Loucy (cell line): ENCODE measurements around the gene NUB1.

Experiments
- EZH2phosphoT487 ChIP-seq: fragments of 200-600 bp; IDR thresholded peaks from 2 replicates; pipeline ENCODE4 v1.6.1; 2018; ENCODE audit warnings: antibody characterized with exemption, mild to moderate bottlenecking, moderate library complexity, borderline replicate concordance
- TF ChIP-seq, protein P1 (sequence below): fragments of 200-600 bp; sonication (generic); conservative IDR thresholded peaks from 2 replicates; pipeline ENCODE4 v1.5.1; 2014; ENCODE audit warnings: mild to moderate bottlenecking, antibody characterized with exemption, low read length

DNA sequence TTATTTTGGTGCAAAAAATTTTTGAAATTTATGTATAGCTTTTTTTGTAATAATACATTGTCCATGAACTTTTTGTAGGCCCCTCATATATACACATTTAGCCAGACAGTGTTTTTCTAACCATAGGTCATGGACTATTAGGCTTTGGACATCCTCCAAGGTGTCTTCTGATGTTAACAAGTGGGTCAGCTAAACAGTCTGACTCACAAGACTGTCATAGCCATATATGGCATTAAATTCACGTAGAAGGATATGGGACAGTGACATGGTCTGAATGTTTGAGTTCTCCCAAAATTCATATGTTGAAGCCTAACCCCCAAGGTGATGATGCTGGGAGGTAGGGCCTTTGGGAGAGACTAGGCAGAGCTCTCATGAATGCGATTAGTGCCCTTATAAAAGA, 14.0 kb upstream of the NUB1 start:
- TF ChIP-seq, protein P1, sequence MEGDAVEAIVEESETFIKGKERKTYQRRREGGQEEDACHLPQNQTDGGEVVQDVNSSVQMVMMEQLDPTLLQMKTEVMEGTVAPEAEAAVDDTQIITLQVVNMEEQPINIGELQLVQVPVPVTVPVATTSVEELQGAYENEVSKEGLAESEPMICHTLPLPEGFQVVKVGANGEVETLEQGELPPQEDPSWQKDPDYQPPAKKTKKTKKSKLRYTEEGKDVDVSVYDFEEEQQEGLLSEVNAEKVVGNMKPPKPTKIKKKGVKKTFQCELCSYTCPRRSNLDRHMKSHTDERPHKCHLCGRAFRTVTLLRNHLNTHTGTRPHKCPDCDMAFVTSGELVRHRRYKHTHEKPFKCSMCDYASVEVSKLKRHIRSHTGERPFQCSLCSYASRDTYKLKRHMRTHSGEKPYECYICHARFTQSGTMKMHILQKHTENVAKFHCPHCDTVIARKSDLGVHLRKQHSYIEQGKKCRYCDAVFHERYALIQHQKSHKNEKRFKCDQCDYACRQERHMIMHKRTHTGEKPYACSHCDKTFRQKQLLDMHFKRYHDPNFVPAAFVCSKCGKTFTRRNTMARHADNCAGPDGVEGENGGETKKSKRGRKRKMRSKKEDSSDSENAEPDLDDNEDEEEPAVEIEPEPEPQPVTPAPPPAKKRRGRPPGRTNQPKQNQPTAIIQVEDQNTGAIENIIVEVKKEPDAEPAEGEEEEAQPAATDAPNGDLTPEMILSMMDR = no peak
- TF ChIP-seq EZH2phosphoT487 = no peak
